Stimulated activated memory B cell treated with anti-CD40 and anti-IgM and Interleukin-4, amounts not matched to agents 10 μg/mL and 1 μg/mL and 100 μg/mL, for 72 hours (primary cell): ENCODE measurements around the gene NCS1.
A peak's percentile ranks its signal among the peaks of the same experiment; 100 is the strongest.

Experiments used
- ATAC-seq: fragments of 150-1000 bp; cut with Tn5 transposase; 2 replicates; pipeline ENCODE4 v1.10.0; 2021
- H3K27ac Mint-ChIP-seq: one replicate; pipeline ENCODE4 v1.8.0; 2022; ENCODE audit warnings: mild to moderate bottlenecking, mixed read lengths
- H3K27me3 Mint-ChIP-seq: one replicate; pipeline ENCODE4 v1.8.0; 2022; ENCODE audit warnings: mixed read lengths
- H3K36me3 Mint-ChIP-seq: one replicate; pipeline ENCODE4 v1.8.0; 2022; ENCODE audit warnings: mixed read lengths
- H3K4me1 Mint-ChIP-seq: one replicate; pipeline ENCODE4 v1.8.0; 2022; ENCODE audit warnings: mixed read lengths
- H3K4me3 Mint-ChIP-seq: one replicate; pipeline ENCODE4 v1.8.0; 2022; ENCODE audit warnings: mild to moderate bottlenecking, moderate library complexity, mixed read lengths
- H3K9me3 Mint-ChIP-seq: one replicate; pipeline ENCODE4 v1.8.0; 2022; ENCODE audit warnings: mixed read lengths

NCS1 gene

DNA sequence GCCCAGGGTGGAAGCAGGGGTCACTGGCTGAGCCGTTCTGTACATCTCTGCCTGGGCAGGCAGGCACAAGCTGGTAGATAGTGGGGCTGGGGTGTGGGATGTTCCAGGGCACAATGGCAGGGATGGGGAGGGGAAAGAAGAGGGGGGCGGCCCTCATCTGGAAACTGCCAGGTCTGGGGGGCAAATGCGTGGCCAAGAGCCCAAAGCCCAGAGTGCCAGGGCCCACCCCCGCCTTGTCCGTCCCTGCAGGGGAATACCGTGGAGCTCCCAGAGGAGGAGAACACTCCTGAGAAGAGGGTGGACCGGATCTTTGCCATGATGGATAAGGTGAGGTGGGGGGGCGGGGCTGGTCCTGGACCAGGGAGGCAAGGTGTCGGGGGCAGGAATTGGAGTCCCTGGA, 50.6 kb downstream of the NCS1 start:
- H3K27ac Mint-ChIP-seq: no peak overlapping the region

DNA sequence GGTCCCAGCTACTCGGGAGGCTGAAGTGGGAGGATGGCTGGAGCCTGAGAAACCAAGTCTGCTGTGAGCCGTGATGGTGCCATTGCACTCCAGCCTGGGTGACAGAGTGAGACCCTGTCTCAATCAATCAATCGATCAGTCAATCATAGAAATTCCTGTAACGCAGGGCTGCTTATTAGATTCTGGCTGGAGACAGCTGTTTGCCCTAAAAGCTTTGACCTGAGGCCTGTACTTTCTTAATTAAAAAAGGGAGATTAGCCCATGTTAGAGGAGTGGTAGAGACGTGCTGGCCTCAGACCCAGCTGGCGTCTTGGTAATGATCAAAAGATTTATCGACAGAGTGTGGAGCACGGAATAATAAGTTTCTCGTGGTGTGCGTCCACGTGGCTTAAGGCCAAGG, 52.9 kb downstream of the NCS1 start:
- peaks cover 3% of the 10 kb centered on the region for H3K9me3 Mint-ChIP-seq
- H3K4me1 Mint-ChIP-seq: no peaks in the 10 kb centered on the region
- peaks cover 9% of the 10 kb centered on the region for H3K27me3 Mint-ChIP-seq
- ATAC-seq: no peak
- peaks cover 19% of the 10 kb centered on the region for H3K36me3 Mint-ChIP-seq
- no peak overlapping the region for H3K4me3 Mint-ChIP-seq
- H3K27ac Mint-ChIP-seq: no peak overlapping the region

More for the DNA sequence above, 50.6 kb downstream of the NCS1 start:
- peaks cover 9% of the 10 kb centered on the region for H3K27me3 Mint-ChIP-seq
- H3K9me3 Mint-ChIP-seq: peaks cover 3% of the 10 kb centered on the region
- no peak for ATAC-seq
- H3K4me3 Mint-ChIP-seq: no peak overlapping the region
- peaks cover 14% of the 10 kb centered on the region for H3K36me3 Mint-ChIP-seq
- H3K4me1 Mint-ChIP-seq: no peaks in the 10 kb centered on the region

DNA sequence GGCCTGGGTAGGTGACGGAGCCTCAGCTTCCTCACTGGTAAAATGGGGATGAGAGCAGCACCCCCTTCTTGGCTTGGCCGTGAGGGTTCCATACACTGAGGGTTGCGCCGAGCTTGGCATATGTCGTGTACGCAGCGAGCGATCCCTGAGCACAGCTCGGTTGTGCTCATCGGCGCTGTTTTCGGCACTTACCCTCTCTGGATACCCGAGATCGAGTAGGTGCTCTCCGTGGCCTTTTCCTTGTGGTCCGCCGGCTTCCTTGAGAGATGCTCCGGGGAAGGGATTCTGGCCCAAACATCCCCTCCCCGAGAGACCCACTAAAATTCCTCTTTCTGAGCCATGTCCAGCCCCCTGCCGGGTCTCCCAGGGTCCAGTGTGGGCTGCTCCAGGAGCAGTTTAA, 53.4 kb downstream of the NCS1 start:
- peaks cover 9% of the 10 kb centered on the region for H3K27me3 Mint-ChIP-seq
- peaks cover 3% of the 10 kb centered on the region for H3K9me3 Mint-ChIP-seq
- H3K4me1 Mint-ChIP-seq: no peaks in the 10 kb centered on the region
- peaks cover 19% of the 10 kb centered on the region for H3K36me3 Mint-ChIP-seq
- H3K27ac Mint-ChIP-seq: no peak overlapping the region
- no peak overlapping the region for H3K4me3 Mint-ChIP-seq
- ATAC-seq: peak; percentile 16

DNA sequence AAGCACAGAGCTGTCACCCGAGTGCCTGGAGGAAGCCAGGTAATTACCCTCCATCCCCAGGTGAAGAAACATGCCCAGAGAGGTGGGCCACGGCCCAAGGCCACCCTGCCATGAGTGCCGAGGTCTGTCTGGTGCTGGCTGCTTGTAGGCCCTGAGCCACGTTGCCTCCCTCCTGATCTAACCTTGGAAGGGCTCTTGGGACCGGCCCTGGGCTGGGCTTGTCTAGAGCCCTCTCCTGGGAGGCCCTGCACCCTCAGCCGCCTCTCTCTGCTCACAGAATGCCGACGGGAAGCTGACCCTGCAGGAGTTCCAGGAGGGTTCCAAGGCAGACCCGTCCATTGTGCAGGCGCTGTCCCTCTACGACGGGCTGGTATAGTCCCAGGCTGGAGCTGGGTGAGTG, 53.9 kb downstream of the NCS1 start:
- Mint-ChIP-seq H3K9me3 (peaks cover 3% of the 10 kb centered on the region), H3K27me3 (peaks cover 9% of the 10 kb centered on the region), H3K27ac (no peak overlapping the region), H3K4me1 (no peaks in the 10 kb centered on the region), H3K4me3 (no peak overlapping the region), H3K36me3 (peaks cover 19% of the 10 kb centered on the region)
- no peak for ATAC-seq

DNA sequence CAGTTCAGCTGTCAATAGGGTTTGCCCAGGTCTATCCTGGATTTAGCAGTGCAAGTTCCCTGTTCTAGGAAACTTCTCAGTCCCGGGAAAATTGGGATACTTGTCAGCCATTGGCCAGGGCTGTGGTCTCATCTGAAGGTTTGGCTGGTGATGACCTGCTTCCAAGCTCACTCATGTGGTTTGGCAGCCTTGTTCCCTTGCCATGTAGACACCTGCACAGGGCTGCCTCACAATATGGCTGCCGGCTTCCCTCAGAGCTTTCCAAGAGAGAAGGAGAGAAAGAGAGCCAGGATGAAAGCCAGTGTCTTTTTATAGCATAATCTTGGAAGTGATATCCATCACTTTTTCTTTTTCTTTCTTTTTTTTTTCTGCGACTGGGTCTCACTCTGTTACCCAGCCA, 55.6 kb downstream of the NCS1 start:
- no peak overlapping the region for H3K27ac Mint-ChIP-seq
- H3K9me3 Mint-ChIP-seq: peaks cover 3% of the 10 kb centered on the region
- H3K4me3 Mint-ChIP-seq: no peak overlapping the region
- no peaks in the 10 kb centered on the region for H3K4me1 Mint-ChIP-seq
- ATAC-seq: no peak
- H3K36me3 Mint-ChIP-seq: peaks cover 15% of the 10 kb centered on the region
- peaks cover 1% of the 10 kb centered on the region for H3K27me3 Mint-ChIP-seq

DNA sequence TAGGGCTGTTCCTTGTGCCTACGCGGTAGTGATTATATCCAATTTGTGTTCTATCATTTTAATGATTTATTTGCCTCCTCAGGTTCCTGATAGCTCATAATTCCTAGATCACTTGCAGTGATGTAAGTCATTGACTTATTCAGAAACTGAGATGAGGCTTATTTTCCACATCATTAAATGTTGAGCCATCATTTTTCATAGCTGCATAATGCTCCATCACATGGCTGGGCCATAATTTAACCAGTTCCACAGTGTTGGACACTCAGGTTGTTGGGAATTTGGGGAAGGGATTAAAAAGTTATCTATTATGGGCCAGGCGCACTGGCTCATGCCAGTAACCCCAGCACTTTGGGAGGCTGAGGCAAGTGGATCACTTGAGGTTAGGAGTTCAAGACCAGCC, 57.6 kb downstream of the NCS1 start:
- no peaks in the 10 kb centered on the region for H3K4me1 Mint-ChIP-seq
- H3K9me3 Mint-ChIP-seq: peaks cover 3% of the 10 kb centered on the region
- H3K27me3 Mint-ChIP-seq: peaks cover 17% of the 10 kb centered on the region
- no peak overlapping the region for H3K4me3 Mint-ChIP-seq
- H3K36me3 Mint-ChIP-seq: peaks cover 29% of the 10 kb centered on the region
- H3K27ac Mint-ChIP-seq: no peak overlapping the region
- ATAC-seq: no peak

DNA sequence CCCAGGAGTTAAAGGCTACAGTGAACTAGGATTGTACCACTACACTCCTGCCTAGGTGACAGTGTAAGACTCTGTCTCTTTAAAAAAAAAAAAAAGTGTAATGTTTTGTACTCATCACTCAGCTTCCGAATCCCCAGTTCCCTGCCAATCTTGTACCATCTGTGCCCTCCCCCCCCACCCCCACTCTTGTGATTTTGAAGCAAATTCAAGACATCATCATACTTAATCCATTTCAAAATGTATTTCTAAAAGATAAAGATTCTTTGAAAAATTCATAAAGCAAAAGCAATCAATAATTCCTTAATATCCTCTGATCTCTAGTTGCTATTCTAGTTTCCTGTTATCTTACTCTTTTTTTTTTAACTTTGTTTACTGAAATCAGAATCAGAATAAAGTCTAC, 58.4 kb downstream of the NCS1 start:
- Mint-ChIP-seq H3K4me1 (peaks cover under 1% of the 10 kb centered on the region), H3K9me3 (peaks cover 3% of the 10 kb centered on the region), H3K4me3 (no peak overlapping the region), H3K27me3 (peaks cover 17% of the 10 kb centered on the region), H3K36me3 (peaks cover 29% of the 10 kb centered on the region), H3K27ac (no peak overlapping the region)
- ATAC-seq: no peak

DNA sequence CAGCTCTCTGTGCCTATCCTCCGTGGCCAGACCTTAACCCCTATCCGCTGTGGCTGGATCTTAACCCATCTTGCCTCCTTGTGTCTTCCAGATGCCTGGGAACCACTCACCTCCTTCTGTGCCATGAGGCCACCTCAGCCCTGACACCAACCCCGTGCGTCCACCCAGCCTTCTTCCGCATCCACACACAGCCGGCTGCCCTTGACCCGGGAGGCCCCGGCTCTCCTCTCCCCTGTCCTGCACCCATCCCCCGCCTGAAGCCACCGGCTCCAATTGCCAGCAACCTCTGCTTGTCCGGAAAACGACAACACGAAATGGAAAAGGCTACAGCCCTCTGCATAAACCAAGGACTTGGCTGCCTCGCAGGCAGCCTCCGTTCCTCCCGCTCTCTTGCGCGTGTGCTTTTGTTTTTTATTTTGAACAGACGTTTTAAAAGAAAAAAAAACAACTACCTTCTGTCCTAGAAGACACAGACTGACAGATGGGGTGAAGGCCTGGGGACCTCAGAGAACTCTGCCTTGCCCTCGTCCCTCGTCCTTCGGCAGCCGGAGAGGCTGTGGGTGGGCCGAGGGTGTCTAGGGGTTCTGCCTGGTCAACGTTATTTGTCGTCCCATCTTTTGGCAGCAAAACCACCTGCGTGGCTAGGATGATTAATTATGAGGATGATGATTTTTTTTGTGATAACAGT, 60.8 kb downstream of the NCS1 start:
- no peak for ATAC-seq
- H3K27me3 Mint-ChIP-seq: peaks cover 17% of the 10 kb centered on the region
- H3K9me3 Mint-ChIP-seq: no peaks in the 10 kb centered on the region
- no peak overlapping the region for H3K27ac Mint-ChIP-seq
- H3K36me3 Mint-ChIP-seq: peaks cover 17% of the 10 kb centered on the region
- H3K4me1 Mint-ChIP-seq: peaks cover 8% of the 10 kb centered on the region
- no peak overlapping the region for H3K4me3 Mint-ChIP-seq

DNA sequence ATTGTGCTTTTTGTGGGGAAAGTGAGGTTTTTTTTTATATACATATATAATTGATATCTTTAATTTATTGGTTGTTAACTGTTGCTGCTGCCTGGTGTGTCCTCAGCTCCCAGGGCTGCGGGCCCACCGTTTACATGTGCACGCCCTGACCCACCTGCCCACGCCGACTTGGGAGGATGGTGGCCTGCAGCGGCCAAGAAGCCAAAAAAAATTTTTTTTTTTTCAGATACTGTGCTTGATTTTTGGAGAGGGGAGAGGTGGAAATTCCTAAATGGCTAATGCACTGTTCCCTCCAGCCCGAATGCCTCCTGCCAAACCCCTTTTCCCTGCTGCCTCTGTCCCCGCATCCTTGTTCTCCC, 61.4 kb downstream of the NCS1 start:
- Mint-ChIP-seq H3K9me3 (no peaks in the 10 kb centered on the region), H3K27ac (no peak overlapping the region), H3K36me3 (peaks cover 14% of the 10 kb centered on the region), H3K4me3 (no peak overlapping the region), H3K27me3 (peaks cover 17% of the 10 kb centered on the region), H3K4me1 (peaks cover 10% of the 10 kb centered on the region)
- ATAC-seq: no peak

DNA sequence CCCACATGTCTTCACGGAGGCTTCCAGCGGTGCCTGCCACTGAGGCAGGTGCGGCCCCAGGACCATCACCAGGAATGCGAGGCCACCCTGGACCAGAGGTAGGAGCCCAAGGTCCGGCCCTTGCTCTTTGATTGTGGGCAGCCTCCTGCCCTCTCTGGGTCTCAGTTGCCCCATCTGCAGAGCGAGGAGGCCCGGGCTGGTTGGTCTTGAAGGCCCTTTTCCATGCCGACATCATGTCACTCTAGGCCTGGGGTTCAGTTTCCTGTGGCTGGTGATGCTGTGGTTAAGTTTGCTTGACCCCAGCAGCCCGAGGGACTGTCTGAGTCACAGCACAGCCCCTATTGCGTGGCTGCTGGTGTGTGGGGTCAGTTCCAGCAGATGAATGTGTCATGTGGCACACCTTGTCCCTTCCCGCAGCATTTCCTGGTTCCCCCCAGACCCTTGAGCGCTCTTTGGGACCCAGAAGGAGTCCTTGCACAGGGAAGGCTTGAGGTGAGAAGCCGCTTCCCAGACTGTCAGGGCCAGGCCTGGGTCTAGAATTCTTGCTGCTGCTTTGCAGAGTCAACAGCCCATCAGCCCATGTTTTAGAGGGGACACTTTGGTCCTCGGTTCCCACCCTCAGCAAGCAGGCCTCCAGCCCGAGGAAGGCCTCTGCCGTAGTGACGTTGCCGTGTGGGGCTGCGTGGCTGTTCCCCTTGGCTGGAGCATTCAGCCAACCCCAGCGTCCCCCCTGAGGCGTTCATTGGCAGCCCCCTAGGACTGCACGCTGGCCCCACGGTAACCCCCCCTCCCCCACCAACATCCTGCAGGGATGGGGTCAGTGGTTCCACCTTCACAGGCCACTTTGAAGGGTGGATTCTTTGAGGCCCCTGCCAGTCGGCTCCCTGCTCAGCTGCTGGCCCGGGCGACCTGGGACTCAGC, 62.4 kb downstream of the NCS1 start:
- no peaks in the 10 kb centered on the region for H3K9me3 Mint-ChIP-seq
- ATAC-seq: no peak
- H3K27me3 Mint-ChIP-seq: peaks cover 17% of the 10 kb centered on the region

DNA sequence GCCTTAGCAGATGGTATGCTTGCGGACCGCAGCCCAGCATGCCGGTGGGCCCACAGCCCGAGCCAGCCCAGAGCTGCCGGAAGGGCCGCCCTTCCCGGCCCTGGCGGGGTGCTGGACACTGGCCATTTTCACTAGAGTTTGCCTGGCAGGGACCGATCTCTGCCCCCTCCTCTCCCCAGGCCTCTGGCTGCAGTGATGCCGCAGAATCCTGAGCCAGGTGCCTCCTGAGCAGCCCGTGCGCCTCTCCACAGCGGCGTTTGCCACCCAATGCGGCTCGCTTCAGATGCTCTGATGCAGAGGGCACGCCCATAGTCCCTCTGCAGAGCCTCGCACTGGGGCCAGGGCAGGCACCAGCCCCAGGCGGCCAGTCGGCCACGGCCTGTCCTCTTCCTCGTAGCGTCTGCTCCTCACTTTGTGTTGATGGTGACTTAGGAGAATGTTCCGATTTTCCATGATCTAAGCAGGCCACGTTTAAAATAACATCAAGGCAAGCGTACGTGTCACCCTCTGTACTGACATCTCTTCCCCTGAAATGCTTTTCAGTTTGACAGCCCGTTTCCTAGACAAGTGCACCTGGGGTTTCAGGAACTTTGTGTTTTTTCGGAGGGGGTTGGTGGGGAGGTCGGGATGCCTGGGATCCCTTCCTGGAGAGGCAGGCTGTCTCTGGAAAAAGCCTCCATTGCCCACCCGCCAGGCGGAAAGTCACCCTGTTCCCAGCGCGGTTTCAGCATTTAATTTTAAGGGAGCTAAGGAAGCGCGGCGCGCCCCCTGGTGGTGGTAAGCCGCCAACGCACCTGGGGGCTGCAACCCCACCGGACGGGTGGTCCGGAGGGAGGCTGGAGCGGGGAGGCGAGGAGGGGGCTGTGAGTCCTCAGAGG, 63.6 kb downstream of the NCS1 start:
- no peaks in the 10 kb centered on the region for H3K9me3 Mint-ChIP-seq
- peaks cover 32% of the 10 kb centered on the region for H3K4me1 Mint-ChIP-seq
- ATAC-seq: no peak

More for the DNA sequence above, 62.4 kb downstream of the NCS1 start:
- Mint-ChIP-seq H3K27ac (no peak overlapping the region), H3K4me1 (peaks cover 20% of the 10 kb centered on the region), H3K36me3 (peaks cover 14% of the 10 kb centered on the region), H3K4me3 (no peak overlapping the region)

DNA sequence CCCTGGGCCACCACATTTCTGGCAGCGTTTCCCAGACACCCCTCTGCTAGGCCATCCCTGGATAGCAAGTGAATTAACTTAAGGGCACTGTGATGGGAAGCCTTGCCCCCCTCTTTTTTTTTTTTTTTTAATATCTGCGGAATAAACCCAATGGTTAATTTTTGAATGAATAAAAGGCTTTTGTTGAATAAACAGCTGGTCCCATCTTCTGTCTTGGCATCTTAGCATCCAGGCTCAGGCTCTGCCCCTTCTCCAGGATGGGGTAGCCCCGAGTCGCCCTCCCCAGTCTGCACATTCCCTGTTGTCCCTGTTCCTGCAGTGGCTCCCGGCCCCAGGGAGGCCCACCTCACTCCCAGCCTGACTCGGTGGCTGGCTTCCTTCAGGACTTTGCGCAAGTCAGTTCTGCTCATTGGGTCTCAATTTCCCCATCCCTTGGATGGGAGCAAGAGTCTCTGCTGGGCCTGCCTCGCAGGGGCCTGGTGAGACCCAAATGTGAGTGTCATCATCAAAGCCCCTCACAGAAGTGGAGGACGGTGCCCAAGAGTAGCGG, 64.3 kb downstream of the NCS1 start:
- Mint-ChIP-seq H3K4me1 (peaks cover 39% of the 10 kb centered on the region), H3K4me3 (no peak overlapping the region), H3K27ac (no peak overlapping the region), H3K36me3 (peaks cover 14% of the 10 kb centered on the region), H3K27me3 (peaks cover 17% of the 10 kb centered on the region), H3K9me3 (no peaks in the 10 kb centered on the region)
- ATAC-seq: no peak

More for the DNA sequence above, 63.6 kb downstream of the NCS1 start:
- Mint-ChIP-seq H3K36me3 (peaks cover 14% of the 10 kb centered on the region), H3K4me3 (peak overlapping the region; percentile 59), H3K27me3 (peaks cover 17% of the 10 kb centered on the region), H3K27ac (no peak overlapping the region)

DNA sequence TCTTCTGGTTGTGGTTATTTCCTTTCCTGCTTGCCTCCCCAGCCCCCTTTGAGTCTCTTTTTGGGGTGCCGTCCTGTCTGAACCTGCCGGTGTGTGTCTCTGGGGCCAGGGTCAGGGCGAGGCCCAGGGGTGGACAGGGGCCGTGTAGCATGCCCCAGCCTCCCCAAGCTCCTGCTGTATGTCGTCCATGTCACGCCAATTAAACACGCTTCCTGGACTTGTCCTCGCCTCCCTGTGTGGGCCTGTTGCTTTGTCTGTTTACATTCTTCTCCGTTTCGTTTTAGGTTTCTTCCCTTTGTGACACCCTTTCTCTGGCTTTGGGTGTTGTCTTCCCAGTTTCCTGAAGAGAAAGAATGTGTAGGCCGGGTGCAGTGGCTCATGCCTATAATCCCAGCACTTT, 64.9 kb downstream of the NCS1 start:
- peaks cover 39% of the 10 kb centered on the region for H3K4me1 Mint-ChIP-seq
- no peak for ATAC-seq

DNA sequence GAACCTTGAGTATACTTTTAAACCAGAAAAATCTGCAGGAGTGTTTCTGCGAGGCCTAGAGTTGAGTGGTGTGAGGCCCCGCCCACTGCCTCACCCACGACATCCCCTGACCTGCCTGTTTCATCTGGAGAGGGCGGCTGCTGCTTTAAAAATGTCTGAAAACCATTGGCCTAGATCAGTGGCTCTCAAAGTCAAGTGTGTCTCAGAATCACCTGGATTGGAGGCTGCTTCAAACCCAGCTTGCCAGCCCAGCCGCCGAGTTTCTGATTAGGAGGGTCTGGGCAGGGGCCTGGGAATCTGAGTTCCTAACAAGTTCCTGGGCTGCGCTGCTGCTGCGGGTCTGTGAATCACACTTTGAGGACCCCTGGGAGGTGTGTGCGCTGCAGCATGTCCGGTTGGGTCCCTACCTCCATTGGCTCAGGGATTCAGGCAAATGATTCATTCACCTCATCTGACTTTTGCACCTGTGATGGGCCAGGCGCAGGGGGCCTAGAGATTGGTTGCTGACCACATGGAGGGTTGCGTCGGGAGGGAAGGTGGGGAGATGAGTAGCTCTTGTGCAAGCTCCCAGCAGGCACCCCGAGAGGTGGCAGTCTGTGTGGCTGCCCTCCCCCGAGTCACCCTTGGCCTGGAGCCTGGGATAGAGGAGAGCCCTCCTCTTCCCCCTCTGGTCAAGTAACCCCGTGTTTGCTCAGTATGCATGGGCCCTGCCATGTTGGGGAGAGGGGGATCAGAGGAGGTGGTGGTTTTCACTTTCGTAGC, 65.7 kb downstream of the NCS1 start:
- peaks cover 44% of the 10 kb centered on the region for H3K4me1 Mint-ChIP-seq
- no peak overlapping the region for H3K4me3 Mint-ChIP-seq
- H3K9me3 Mint-ChIP-seq: no peaks in the 10 kb centered on the region
- H3K27me3 Mint-ChIP-seq: peaks cover 16% of the 10 kb centered on the region
- H3K36me3 Mint-ChIP-seq: peaks cover 14% of the 10 kb centered on the region
- no peak for ATAC-seq
- H3K27ac Mint-ChIP-seq: peak overlapping the region; percentile 88

More for the DNA sequence above, 64.9 kb downstream of the NCS1 start:
- Mint-ChIP-seq H3K27me3 (peaks cover 17% of the 10 kb centered on the region), H3K27ac (no peak overlapping the region), H3K4me3 (no peak overlapping the region), H3K9me3 (no peaks in the 10 kb centered on the region), H3K36me3 (peaks cover 14% of the 10 kb centered on the region)
